Sigmoid colon (tissue), 7 donors: ENCODE data around the gene PLAAT5. TPM values are rescaled to one million over a fixed set of nuclear protein-coding genes. Genes with fewer than 3 reads are reported as not detected.

ENCODE experiments used
- DNase-seq: peaks from one replicate; pipeline ENCODE4 v3.0.0-alpha.2; 2019
- H3K27ac ChIP-seq, 4 donors: fragments of 200-600 bp; sonication (generic); one replicate each; pipeline ENCODE4 v1.5.1; 2016 to 2019; ENCODE audit warnings: mild to moderate bottlenecking in 1 of 4
- H3K27me3 ChIP-seq, 3 donors: fragments of 200-600 bp; sonication (generic); one replicate each; pipeline ENCODE4 v1.5.1; 2019; ENCODE audit warnings: mild to moderate bottlenecking in 1 of 3
- H3K36me3 ChIP-seq, 4 donors: fragments of 200-600 bp; sonication (generic); one replicate each; pipeline ENCODE4 v1.5.1; 2016 to 2019
- H3K4me1 ChIP-seq, 4 donors: fragments of 200-600 bp; sonication (generic); one replicate each; pipeline ENCODE4 v1.5.1; 2017 to 2019
- H3K4me3 ChIP-seq, 4 donors: fragments of 200-600 bp; sonication (generic); one replicate each; pipeline ENCODE4 v1.5.1; 2017 to 2019; ENCODE audit warnings: mild to moderate bottlenecking in 2 of 4, moderate library complexity in 1 of 4
- H3K9me3 ChIP-seq, 4 donors: fragments of 200-600 bp in 3 of 4; sonication (generic) in 3 of 4; one replicate each; pipeline versions ENCODE4 v1.5.1 to v1.6.1; 2013 to 2019
- CTCF ChIP-seq, 4 experiments: fragments of 450-650 bp in 3 of 4; fragments of 200-600 bp in 1 of 4; IDR thresholded peaks; one replicate each; pipeline ENCODE4 v1.5.1; 2016 to 2019; ENCODE audit warnings: antibody characterized with exemption in 4 of 4, mild to moderate bottlenecking in 3 of 4, moderate library complexity in 2 of 4
- EP300 ChIP-seq, 4 donors: sonication (generic); formaldehyde crosslinking; IDR thresholded peaks; one replicate each; pipeline ENCODE4 v1.6.1; 2017; ENCODE audit warnings: antibody characterized with exemption in 4 of 4
- POLR2A ChIP-seq, 2 donors: fragments of 450-650 bp; IDR thresholded peaks; one replicate each; pipeline ENCODE4 v1.6.1; 2016; ENCODE audit warnings: antibody characterized with exemption in 2 of 2, mild to moderate bottlenecking in 2 of 2, moderate library complexity in 2 of 2
- POLR2AphosphoS5 ChIP-seq, 4 donors: sonication (generic); formaldehyde crosslinking; IDR thresholded peaks; one replicate each; pipeline ENCODE4 v1.6.1; 2017; ENCODE audit warnings: antibody characterized with exemption in 4 of 4
- WGBS, 2 donors: extraction: QIAGEN DNeasy Blood & Tissue Kit; methylation state at CpG; one replicate each; pipeline ENCODE4 v1.1.7; 2013; 5-methylcytosine and 5-hydroxymethylcytosine counted together
- intact Hi-C: fragments of 100-400 bp; cut with DNase I; formaldehyde crosslinking; loops from one replicate; pipeline ENCODE4 v1.15.1; 2023
- polyA plus RNA-seq, 3 donors: library from polyadenylated mRNA; stranded (reverse); fragments of 200-250 nt; gene quantifications; one replicate each; pipeline ENCODE4 v1.2.3, GENCODE V29; 2013
- total RNA-seq, 4 donors: library from RNA; depleted of rRNA; stranded (reverse); fragments of >200 nt; gene quantifications; one replicate each; pipeline ENCODE4 v1.1.0, GENCODE V29; 2016
- donor health status: healthy with polysubstance abuse.
- donor health status: Bipolar disorder and iron deficiency.
- donor health status: healthy.

The PLAAT5 gene
- total and polyA plus RNA-seq, 7 donors, result 1.2 to 8.4 (median 2.3) TPM; not detected in 1

GRCh38 chr11:63504933-63505586, 14.1 kb upstream of the PLAAT5 start:
- whole genome bisulfite sequencing, 2 donors, result 76 to 88% methylated on average over 4 of the region's 4 CpGs
- peaks cover 0 to 9% (median 7%) of the 10 kb centered on the region in 4 donors for H3K4me1 ChIP-seq
- intact Hi-C loops, result no loop called here

GRCh38 chr11:63504054-63504453, 13.1 kb upstream of the PLAAT5 start:
- H3K27me3 ChIP-seq, result no peaks in the 10 kb centered on the region
- WGBS, 2 donors, result 86 to 87% methylated on average over 1 of the region's 1 CpG
- no peak overlapping the region for H3K4me3 ChIP-seq
- DNase-seq, result no peak
- TF ChIP-seq CTCF (IDR thresholded peaks at IDR 0.05), result no peak
- intact Hi-C loops, result no loop called here
- no peaks in the 10 kb centered on the region for H3K36me3 ChIP-seq
- H3K27ac ChIP-seq, result no peak overlapping the region
- H3K4me1 ChIP-seq, result peaks cover 0 to 9% (median 7%) of the 10 kb centered on the region in 4 donors
- H3K9me3 ChIP-seq, result peaks cover 0 to 13% (median 6%) of the 10 kb centered on the region in 4 donors

More at GRCh38 chr11:63504933-63505586, 14.1 kb upstream of the PLAAT5 start:
- no peak overlapping the region for H3K27ac ChIP-seq
- H3K4me3 ChIP-seq, result no peak overlapping the region
- no peak for DNase-seq
- no peaks in the 10 kb centered on the region for H3K36me3 ChIP-seq
- peaks cover 0 to 7% (median 2%) of the 10 kb centered on the region in 4 donors for H3K9me3 ChIP-seq
- no peak for TF ChIP-seq EP300 (IDR thresholded peaks at IDR 0.05)
- no peak for TF ChIP-seq POLR2A (IDR thresholded peaks at IDR 0.05)
- H3K27me3 ChIP-seq, result no peaks in the 10 kb centered on the region

- no peaks in the 10 kb centered on the region for H3K27me3 ChIP-seq
- DNase-seq, result no peak
- no peak overlapping the region for H3K4me3 ChIP-seq
- 76 to 80% methylated on average over 6 of the region's 6 CpGs for WGBS, 2 donors
- no peak for TF ChIP-seq EP300 (IDR thresholded peaks at IDR 0.05)
- no peak for TF ChIP-seq POLR2A (IDR thresholded peaks at IDR 0.05)
- intact Hi-C loops, result no loop called here
- H3K27ac ChIP-seq, result no peak overlapping the region
- H3K9me3 ChIP-seq, result peaks cover 0 to 13% (median 6%) of the 10 kb centered on the region in 4 donors
- H3K36me3 ChIP-seq, result no peaks in the 10 kb centered on the region
- H3K4me1 ChIP-seq, result peaks cover 0 to 9% (median 7%) of the 10 kb centered on the region in 4 donors
Measured at GRCh38 chr11:63503492-63503891, 12.5 kb upstream of the PLAAT5 start.

- WGBS, 2 donors, result 65 to 85% methylated on average over 2 of the region's 2 CpGs
- no peaks in the 10 kb centered on the region for H3K27me3 ChIP-seq
- intact Hi-C loops, result no loop called here
- no peaks in the 10 kb centered on the region for H3K36me3 ChIP-seq
- H3K9me3 ChIP-seq, result peaks cover 0 to 13% (median 6%) of the 10 kb centered on the region in 4 donors
- no peak overlapping the region for H3K27ac ChIP-seq
- TF ChIP-seq EP300 (IDR thresholded peaks at IDR 0.05) (no peak), POLR2A (IDR thresholded peaks at IDR 0.05) (no peak), POLR2AphosphoS5 (IDR thresholded peaks at IDR 0.05) (no peak), CTCF (IDR thresholded peaks at IDR 0.05) (no peak)
- DNase-seq, result no peak
- peaks cover 0 to 9% (median 7%) of the 10 kb centered on the region in 4 donors for H3K4me1 ChIP-seq
- no peak overlapping the region for H3K4me3 ChIP-seq
Measured at GRCh38 chr11:63502252-63502820, 11.4 kb upstream of the PLAAT5 start.

- no peak overlapping the region for H3K27ac ChIP-seq
- WGBS, 2 donors, result 51 to 59% methylated on average over 1 of the region's 1 CpG
- no peaks in the 10 kb centered on the region for H3K36me3 ChIP-seq
- H3K4me3 ChIP-seq, result no peak overlapping the region
- no peak for DNase-seq
- no peaks in the 10 kb centered on the region for H3K27me3 ChIP-seq
- peaks cover 0 to 13% (median 6%) of the 10 kb centered on the region in 4 donors for H3K9me3 ChIP-seq
- intact Hi-C loops, result no loop called here
- no peak for TF ChIP-seq POLR2AphosphoS5 (IDR thresholded peaks at IDR 0.05)
- no peak for TF ChIP-seq POLR2A (IDR thresholded peaks at IDR 0.05)
- no peak for TF ChIP-seq CTCF (IDR thresholded peaks at IDR 0.05)
- no peak for TF ChIP-seq EP300 (IDR thresholded peaks at IDR 0.05)
- peaks cover 0 to 9% (median 7%) of the 10 kb centered on the region in 4 donors for H3K4me1 ChIP-seq
Measured at GRCh38 chr11:63501236-63501635, 10.3 kb upstream of the PLAAT5 start.
